NCI-H82 treated with DMSO at 0.1 percent for 48 hours (cell line): ENCODE results near the gene MND1.

Source experiments
- DNase-seq: peaks from one replicate; lab custom pipeline; 2025; ENCODE audit not compliant: unreplicated experiment; lab: John Stamatoyannopoulos, UW

MND1 gene, protein sequence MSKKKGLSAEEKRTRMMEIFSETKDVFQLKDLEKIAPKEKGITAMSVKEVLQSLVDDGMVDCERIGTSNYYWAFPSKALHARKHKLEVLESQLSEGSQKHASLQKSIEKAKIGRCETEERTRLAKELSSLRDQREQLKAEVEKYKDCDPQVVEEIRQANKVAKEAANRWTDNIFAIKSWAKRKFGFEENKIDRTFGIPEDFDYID

DNA sequence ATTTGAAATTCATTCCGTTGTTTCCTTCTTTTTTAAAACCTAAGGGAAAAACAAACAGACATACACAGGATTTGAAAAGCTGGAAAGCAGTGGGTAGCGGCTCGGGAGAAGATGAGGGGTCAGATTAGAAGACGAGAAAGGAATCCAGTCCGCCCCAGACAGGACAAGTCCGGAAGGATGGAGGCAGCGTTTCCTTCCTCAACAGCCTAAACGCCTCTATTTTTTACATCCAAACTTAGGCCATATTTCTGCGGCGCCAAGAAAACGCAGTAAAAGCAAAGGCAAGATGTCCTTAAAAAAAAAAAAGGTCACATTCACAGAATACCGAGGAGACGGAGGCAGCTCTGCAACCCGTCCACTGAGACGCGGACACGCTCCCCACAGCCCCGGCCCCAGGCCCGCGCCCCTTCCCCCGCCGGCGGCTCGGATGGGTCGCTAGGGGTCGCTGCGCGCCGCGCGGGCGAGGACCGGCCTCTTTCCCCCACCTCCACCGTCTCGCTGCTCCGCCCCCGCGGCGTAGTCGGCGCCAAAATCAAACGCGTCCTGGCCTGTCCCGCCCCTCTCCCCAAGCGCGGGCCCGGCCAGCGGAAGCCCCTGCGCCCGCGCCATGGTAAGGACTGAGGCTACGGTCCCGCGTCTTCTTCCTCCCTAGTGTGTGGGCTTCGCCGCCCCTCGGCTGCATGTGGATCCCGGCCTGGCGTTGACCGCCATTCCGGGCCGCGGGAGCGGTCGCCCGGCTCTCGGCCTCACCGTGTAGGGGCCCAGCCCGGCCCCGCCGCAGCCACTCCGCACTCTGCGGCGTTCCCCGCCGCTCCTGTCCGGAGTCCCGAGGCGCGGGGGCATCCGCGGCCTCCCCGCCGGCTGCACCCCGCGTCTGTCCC lies at the start of gene MND1:
Gene MND1, plus strand, starts transcription at position 558 of the 881 bp plus-strand sequence. Its CDS starts 50 bp downstream, at position 608.
- DNase-seq: peak; percentile 42

DNA sequence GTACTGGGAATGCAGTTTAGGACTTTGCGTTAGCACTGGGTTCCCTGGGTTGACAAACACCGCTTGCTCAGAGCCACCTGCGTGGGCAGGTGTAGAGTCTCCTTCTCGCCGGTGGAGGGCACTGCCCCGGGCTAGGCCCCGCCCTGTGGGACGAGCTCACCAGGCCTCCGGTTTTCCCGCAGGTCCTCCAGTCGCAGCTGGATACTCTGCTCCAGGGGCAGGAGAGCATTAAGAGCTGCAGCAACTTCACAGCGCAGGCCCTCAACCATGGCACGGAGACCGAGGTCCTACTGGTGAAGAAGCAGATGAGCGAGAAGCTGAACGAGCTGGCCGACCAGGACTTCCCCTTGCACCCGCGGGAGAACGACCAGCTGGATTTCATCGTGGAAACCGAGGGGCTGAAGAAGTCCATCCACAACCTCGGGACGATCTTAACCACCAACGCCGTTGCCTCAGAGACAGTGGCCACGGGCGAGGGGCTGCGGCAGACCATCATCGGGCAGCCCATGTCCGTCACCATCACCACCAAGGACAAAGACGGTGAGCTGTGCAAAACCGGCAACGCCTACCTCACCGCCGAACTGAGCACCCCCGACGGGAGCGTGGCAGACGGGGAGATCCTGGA lies 49.2 kb upstream of the MND1 start:
- DNase-seq: no peak

DNA sequence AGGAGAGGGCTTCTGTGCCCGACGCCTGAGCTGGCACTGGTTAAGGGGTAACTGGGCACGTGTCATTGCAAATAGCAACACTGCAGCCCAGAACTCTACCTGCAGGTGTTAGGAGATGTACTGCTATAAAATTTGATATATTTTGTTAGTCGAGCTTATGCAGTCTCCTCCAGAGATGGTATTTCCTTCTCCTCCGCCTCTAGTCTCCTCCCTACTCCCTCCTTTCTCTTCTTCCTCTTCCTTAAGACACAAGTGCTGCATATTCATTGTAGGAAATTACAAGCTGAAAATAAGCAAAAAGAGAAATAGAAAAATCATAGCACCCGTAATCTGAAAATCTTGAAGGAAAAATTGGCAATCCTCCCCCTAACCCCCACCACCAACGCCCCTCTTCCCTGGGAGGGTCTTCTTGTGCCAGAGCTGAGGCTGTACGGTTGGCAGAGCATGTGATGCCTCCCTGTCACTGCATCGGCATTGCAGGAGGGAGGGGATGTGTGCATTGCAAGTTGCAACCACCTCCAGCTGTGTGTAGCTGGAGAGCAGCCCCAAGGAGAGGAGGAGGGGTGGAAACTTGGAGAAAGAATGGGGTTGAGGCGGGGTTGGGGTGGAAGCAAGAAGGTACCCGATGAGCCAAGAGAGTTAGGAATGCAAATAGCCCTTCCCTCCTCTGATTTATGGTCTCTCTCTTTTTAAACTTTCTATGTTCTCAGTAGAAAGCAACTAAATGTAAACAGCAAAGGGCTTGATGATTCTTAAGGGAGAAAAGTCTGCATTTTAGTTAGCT lies 48.3 kb upstream of the MND1 start:
- DNase-seq: no peak

DNA sequence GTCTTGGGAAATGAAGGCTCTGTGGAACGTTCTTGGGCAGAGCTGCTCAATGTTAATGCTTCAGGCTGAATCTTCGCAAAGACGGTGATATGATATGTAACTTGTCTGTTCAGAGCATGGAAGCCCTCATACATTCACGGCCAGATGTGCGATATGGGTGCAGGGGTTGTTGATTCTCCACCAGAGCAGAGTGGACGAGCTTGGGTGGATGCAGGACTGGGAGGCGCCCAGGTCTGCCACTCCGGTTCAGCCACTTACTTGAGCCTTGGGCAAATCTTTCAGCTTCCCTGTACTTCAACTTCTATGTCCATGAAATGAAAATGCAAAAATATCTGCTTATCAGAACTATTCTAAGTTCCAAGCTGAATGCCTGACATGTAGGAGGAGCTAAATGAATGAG lies 47.4 kb upstream of the MND1 start:
- DNase-seq: no peak

DNA sequence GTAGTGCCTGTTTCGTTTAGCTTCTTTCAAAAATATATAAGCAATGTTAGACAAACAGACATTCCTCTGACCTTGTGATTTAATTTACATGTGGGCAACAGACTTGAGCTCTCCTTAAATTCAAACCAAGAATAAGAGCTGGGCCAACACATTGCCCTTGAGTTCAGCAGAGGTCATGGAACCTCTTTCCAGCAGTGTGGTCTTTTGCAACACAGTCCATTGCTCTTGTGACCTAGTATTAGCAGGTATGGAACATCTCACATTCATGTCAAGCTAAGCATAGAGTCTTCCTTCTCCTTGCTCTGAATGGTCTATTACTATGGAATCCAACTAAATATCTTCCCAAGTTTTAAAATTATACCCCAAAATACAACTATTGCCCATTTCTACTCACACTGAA lies 33.7 kb upstream of the MND1 start:
- DNase-seq: no peak

DNA sequence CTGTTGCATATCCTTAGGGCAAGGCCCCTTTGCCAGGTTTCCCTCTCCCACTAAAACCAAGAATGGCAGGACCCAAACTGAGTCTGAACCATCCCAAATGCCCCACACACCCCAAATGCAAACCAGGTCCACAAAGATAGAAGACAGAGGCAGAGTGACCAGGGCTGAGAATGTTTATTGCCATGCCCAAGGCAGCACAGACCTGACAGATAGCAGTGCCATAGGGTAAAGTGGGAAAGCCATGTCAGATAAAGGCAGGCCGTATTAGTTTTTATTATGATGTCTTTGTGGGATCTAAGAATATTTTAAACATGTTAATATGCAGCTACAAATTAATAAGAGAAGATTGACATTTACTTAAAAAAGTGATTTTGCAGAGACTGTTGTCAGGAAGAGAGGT lies 29.6 kb upstream of the MND1 start:
- DNase-seq: no peak

DNA sequence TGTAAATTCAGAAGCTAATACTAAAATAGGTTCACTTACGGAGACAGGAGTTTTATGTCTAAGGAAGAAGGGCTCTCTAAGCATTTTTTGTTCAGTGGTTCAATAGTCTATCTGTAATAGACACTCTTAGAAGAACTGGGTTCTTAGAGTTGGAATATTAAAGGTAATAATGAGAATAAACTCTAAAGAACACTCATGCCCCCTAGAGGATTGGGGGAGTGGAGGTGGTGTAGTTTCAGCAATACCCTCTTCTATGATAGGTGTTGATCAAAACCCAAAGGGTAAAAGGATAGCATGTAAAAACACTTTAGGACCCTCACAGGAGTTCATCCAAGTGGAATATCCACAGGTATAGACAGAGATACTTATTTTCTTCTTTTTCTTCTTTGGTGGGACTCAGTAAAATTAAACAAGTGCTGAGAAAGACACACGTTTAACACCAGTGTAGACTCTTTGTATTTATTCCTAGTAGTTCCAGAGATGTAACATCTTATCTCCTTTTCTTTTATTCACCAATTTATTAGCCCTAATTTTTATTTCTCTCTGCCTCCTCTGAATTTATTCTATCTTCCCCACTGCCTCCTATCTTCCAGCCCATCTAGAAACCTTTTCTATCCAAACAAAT lies 25.7 kb upstream of the MND1 start:
- DNase-seq: peak; percentile 18

DNA sequence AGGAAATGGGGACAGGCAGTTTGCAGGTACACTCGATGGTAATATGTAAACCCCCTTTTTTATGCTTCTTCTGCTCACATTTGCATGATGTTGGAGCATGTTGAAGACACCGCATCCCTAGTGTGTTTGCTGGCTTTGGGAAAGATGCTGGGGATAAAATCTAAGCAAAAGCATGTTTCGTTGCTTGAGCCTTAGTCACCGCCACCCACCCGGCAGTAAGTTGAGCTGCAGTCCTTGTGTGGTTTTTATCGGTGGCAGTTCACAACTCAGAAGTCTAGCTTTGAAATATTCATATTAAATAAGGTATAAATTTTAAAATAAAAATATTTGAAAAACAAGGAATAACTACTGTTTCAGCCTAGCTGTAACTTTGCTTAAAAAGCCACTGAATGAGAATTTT lies 21.7 kb upstream of the MND1 start:
- DNase-seq: no peak

DNA sequence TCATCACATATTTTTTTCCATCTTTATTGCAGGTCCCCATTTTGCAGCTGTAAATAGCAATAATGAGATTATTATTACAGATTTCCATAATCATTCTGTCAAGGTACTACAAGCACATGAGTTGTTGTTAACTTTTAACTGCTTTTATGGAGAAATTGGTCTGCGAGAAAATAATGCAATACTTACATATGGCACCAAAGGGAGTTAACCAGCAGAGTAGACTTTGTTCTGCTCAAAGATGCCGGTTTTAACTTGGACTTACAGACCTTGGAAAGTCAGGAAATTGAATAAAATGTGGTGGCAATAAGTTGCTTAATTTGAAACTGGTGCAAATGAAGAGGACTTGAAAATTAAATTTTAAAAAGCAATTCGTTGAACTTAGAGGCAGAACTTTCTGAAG lies 20.4 kb upstream of the MND1 start:
- no peak for DNase-seq

DNA sequence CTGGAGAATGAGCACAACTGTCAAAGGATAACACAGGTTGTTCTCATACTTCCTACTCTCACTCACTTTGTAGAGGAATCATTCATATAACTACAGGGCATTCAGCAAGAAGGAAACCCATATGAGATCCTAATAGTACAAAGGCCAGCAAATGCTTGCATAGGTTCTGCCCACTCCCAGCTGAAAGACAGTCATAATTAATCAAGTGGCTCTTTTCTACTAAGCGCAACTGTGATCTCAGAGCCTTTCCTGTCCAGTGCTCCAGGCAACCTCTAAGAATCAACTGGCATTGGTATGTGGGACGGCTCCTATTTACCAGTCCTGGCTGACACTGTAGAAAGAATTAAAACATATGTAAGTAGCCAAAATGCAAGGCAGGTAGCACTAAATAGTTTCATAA lies 18.9 kb upstream of the MND1 start:
- DNase-seq: no peak

DNA sequence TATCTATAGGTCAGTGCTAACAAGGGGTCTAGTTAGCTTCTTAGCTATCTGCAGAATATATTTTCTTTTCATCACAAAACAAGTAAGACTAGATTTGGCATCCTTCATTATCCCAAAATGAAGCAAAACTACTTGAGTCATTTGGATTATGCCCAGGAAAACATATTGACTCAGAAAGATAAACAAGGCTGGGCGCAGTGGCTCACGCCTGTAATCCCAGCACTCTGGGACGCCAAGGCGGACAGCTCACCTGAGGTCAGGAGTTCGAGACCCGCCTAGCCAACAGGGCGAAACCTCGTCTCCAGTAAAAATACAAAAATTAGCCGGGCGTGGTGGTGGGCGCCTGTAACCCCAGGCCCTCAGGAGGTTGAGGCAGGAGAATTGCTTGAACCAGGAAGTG lies 18.0 kb upstream of the MND1 start:
- no peak for DNase-seq

DNA sequence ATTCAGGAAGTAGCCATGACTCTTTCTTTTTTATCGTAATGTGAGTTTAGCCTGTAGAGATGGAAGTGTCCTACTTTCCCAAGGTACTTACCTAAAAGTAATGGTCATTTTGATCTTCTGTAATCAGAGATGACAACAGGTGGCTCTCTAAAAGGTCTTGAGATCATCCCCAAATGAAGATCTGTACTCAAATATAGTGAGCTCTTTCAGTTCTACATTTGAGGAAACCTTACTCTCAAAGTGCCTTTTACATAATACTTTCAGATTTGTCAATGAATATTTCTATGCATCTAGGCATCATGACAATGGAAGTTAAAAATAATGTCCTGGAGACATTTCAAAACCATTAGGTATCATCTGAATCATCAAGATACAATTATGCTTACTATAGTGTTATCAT lies 17.2 kb upstream of the MND1 start:
- no peak for DNase-seq

DNA sequence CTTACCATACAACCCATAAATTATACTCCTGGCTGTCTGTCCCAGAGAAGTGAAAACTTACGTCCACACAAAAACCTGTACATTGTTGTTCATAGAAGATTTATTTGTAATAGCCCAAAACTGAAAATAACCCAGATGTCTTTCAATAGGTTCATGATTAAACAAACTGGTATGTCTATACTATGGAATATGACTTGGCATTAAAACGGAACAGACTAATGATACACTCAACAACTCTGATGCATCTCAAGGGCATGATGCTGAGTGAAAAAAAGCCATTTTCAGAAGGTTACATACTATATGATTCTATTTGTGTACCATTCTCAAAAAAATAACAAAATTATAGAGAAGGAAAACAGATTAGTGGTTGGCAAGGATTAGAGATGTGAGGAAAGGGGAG lies 11.6 kb upstream of the MND1 start:
- DNase-seq: no peak

DNA sequence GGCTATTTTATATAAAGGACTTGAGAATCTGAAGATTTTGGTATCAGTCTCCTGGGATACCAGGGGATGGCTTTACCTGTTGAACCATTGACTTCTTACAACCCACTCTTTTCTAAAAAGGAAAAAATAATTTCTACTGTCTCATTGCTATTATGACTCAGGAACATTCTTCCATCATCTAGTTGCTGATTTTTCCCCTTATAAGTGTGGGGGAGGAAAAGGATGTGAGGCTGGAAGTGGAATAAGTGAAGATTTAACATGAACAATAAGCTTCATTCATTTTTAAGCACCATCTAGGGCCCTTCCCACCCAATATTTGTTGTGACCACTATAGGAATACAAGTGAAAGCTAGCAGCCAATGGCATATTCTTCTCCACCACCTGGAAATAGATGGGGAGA lies 10.6 kb upstream of the MND1 start:
- no peak for DNase-seq

DNA sequence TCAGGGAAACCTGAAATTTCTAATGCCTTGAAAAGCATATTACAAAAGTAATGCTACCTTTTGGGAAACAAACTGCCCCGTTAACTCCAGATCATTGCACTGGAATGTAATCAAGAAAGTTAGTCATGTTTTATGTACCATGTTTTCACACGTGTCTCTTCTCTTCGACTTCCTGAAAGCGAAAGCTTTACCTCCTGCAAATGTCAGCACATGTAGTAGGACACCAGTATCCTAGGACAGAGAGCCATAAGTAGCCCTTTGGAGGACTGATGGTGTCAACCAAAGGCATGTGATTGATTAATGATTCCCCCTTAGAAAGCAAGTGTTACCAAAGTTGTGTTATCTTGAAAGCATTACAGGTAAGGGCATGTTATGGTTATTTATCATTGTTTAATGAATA lies 8.8 kb upstream of the MND1 start:
- DNase-seq: no peak

DNA sequence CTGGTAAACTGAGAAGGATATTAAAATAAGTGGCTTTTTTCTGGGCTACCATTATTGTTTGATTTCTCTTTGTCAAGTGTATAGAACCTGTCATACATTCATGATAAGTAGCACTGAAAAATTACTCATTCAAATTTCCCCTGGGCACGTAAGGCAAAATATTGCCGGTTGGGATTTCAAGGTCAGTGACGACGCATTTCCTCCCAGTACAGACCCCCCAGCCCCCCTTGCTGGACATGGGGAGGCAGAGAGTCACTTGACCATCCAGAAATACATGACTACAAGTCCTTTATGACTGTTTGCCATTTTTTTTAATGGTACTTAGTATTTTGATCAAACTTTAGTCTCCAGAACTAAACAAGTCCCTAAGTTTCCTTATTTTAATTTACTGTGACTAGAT lies 6.8 kb upstream of the MND1 start:
- no peak for DNase-seq

DNA sequence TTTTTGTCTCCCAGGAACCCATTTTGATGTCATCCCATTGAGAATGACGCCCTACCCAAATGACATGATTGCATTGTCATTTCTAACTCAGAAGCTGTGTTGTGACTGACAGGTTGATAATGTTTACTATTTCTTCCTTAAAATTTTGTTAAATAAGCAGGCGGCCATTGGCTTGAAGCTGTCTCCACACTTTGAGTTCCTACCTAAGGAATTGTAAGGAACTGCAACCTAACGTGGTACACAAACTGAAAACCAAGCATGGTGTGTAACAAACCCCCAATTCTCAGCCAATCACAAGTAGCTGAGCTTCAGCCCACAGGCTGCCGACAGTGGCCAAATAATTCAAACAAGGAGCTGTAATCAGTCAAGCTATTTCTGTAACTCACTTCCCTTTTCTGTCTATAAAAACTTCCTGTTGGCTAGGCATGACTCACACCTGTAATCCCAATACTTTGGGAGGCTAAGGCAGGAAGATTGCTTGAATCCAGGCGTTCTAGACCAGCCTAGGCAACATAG lies 2.9 kb upstream of the MND1 start:
- DNase-seq: no peak

DNA sequence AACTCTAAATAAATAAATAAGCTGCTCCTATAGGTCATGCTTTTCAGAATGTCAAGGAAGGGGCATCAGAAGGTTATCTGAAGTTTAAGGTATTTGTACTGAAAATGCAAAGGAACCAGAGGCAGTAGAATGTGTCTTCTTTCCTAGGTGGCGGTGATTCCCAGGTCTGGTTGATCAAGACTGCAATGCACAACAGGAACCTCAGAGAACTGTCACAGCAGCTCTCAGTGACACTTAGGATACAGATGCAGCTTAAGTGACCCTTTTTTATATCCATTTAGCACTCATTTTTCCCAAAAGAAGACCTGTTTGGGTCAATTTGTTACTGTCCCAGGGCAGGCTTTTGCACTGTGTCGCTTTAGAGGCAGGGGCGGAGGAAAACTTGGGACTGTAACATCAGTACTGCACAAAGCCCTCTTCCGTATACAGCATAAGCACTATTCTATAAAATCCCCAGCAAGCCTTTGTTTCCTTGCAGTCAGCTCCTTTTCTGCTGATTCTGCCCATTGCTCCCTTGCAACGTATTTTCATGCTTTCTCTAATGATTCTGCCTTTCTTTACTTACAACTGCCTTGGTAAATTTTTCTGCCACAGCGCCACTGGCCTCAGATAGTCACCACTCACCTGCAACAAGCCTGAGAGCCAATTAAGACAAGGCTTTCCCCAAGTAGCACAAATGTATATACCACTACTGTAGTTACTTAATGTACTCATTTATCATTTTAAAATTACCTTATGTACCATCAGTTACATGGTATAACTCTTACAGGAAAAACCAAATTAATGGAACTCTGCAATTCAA lies 1.5 kb upstream of the MND1 start:
- DNase-seq: no peak

DNA sequence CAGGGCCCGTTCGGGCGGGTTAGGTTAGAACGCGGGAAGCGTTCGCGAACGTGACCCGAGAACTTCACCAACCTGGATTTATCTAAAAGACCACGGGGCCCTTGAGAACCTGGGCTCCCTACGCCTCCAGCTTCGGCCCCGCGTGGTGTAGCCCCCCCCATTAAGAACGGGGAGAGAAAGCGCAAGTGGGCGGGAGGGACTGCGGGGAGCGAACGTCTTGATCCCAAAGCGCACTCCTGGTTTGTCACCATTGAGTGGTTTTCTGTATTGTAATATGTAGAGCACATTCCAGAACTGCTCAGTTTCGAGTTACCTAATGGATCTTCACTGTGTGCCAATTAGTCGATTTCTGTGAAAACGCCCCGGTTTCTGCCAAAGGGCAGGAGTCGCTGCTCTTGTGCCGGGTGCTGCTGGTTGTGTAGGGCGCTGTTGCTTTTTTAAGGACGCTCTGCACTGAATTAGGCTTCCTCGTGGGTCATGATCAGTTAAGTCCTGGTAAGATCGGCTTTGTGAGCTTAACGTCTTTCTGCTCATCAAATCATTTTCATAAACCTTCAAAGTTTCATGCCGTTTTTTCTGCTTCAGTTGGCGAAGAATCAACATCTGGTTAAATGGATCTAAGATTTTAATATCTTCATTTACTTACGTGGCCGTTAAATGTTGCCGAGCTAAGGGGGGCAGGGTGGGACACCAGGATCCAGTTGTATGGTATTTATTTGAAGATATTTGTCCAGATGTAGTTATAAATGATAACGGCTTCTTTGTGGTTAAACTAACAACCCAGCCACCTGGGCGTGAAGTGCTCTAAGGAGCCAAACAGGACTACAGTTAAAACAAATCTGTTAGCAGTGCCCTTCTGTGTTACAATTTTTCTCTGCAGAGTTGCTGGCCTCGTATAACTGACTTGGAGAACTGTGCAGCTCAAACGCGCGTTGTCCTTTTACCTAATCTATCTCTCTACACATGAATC lies 809 bp downstream of the MND1 start:
- peak; percentile 56 for DNase-seq
